GM19463 (cell line): ENCODE data around the gene IL1RL2.

Experiments
- ATAC-seq: cut with Tn5 transposase; IDR thresholded peaks from one replicate; pipeline ENCODE4 v1.9.1; 2021; ENCODE audit warnings: mild to moderate bottlenecking, moderate library complexity; ENCODE audit not compliant: unreplicated experiment

Gene IL1RL2

GRCh38 chr2:102193074-102193473 lies 6.3 kb downstream of the IL1RL2 start:
- ATAC-seq, result no peak

GRCh38 chr2:102194609-102195268 lies 7.9 kb downstream of the IL1RL2 start:
- no peak for ATAC-seq

GRCh38 chr2:102197389-102198137 lies 10.7 kb downstream of the IL1RL2 start:
- no peak for ATAC-seq

- no peak for ATAC-seq
Measured at GRCh38 chr2:102200539-102200938, 13.7 kb downstream of the IL1RL2 start.

GRCh38 chr2:102204638-102205037 lies 17.8 kb downstream of the IL1RL2 start:
- no peak for ATAC-seq

GRCh38 chr2:102206666-102207341 lies 20.0 kb downstream of the IL1RL2 start:
- no peak for ATAC-seq

GRCh38 chr2:102208774-102209173 lies 22.0 kb downstream of the IL1RL2 start:
- ATAC-seq, result no peak

- no peak for ATAC-seq
Measured at GRCh38 chr2:102209474-102209873, 22.7 kb downstream of the IL1RL2 start.

- ATAC-seq, result no peak
Measured at GRCh38 chr2:102217032-102217431, 30.2 kb downstream of the IL1RL2 start.

GRCh38 chr2:102224824-102225739 lies 38.3 kb downstream of the IL1RL2 start:
- ATAC-seq, result no peak

- no peak for ATAC-seq
Measured at GRCh38 chr2:102226171-102226570, 39.3 kb downstream of the IL1RL2 start.

- no peak for ATAC-seq
Measured at GRCh38 chr2:102226612-102227391, 40.0 kb downstream of the IL1RL2 start.

- no peak for ATAC-seq
Measured at GRCh38 chr2:102229141-102229769, 42.4 kb downstream of the IL1RL2 start.

- ATAC-seq, result no peak
Measured at GRCh38 chr2:102230410-102230909, 43.6 kb downstream of the IL1RL2 start.

GRCh38 chr2:102233132-102233884 lies 46.5 kb downstream of the IL1RL2 start:
- ATAC-seq, result no peak

- no peak for ATAC-seq
Measured at GRCh38 chr2:102235042-102235473, 48.2 kb downstream of the IL1RL2 start.

GRCh38 chr2:102235491-102235890 lies 48.7 kb downstream of the IL1RL2 start:
- ATAC-seq, result no peak

GRCh38 chr2:102236132-102236531 lies 49.3 kb downstream of the IL1RL2 start:
- no peak for ATAC-seq

GRCh38 chr2:102237176-102237575 lies 50.4 kb downstream of the IL1RL2 start:
- no peak for ATAC-seq
